ENCODE results near the gene HELT.

GRCh38 chr4:185035284-185035683 lies 17.0 kb downstream of the HELT start:
- TF ChIP-seq POLR2A (IDR thresholded peaks at IDR 0.05; ENCODE audit: low read depth) (no peak), CTCF (IDR thresholded peaks at IDR 0.05) (no peak), EP300 (IDR thresholded peaks at IDR 0.05) (no peak), POLR2AphosphoS5 (IDR thresholded peaks at IDR 0.05) (no peak)

Data from esophagus muscularis mucosa (tissue), 4 donors.